Measurements from ENCODE around the gene ARFGEF2. TPM values are rescaled to one million over a fixed set of nuclear protein-coding genes. Genes with fewer than 3 reads are reported as not detected.
A peak's percentile ranks its signal among the peaks of the same experiment; 100 is the strongest.
"Not testable (repeated sequence)": the region's sequence is repeated elsewhere in the genome, so short reads cannot be mapped to it uniquely, and the experiment has no call there.

Gene ARFGEF2
- total RNA-seq, 1 donor from 2014 or later, result 37.1 TPM

GRCh38 chr20:48999890-49000870 lies 78.7 kb downstream of the ARFGEF2 start:
- DNase-seq (ENCODE audit: low spot score), result no peak

DNA sequence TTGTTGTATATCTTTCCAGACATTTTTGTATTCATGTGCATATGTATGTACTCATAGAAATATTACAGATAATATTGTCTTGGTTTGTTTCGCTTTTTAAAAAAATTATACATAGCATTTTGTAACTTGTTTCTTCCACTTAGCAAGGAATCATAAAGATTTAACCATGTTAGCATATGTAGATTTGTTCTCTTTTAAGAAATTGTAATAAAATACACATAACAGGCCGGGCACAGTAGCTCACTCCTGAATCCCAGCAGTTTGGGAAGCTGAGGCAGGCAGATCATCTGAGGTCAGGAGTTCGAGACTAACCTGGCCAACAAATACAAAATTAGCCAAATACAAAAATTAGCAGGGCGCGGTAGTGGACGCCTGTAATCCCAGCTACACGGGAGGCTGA lies 80.2 kb downstream of the ARFGEF2 start:
- DNase-seq (ENCODE audit: low spot score), result no peak

DNA sequence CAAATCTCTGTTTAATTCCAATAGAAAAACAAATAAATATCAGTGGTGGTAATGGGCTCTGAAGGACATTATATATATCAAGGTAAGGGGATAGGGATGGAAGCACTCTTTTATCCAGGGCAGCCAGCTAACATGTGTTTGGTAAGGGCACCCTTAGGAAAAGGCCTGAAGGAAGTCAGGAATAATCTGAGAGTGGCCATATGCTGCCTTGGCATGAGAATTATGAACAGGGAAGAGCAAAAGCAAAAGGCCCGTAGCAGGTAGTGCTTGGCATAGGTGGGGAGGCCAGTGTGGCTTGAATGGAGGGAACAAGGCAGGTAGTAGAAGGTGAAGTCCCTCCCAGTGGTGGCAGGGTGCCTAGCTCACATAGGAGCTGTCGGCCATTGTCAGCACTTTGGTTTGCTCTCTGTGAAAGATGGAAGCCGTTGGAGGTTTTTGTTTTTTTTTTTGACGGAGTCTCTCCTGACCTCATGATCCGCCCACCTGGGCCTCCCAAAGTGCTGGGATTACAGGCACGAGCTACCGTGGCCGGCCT lies 85.0 kb downstream of the ARFGEF2 start:
- DNase-seq (ENCODE audit: low spot score), result no peak

GRCh38 chr20:49009899-49010631 lies 88.6 kb downstream of the ARFGEF2 start:
- DNase-seq (ENCODE audit: low spot score), result no peak

DNA sequence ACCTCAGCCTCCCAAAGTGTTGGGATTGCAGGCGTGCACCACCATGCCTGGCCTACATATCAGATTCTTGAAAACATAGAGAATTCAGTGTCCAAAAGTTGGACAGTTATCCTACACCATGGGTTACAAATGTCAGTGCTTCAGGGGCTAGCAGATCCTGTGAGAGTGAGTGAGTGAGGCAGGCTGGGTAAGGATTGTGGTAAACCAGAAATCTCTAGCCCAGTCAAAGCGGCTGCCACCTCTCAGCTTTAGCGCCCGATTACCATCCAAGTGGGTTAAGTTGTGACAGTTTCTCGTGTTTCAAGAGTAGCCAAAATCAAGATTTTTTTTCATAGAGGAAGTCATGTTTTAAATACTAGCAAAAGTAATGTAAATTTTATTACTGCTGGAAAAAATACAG lies 102.7 kb downstream of the ARFGEF2 start:
- no peak for DNase-seq (ENCODE audit: low spot score)

DNA sequence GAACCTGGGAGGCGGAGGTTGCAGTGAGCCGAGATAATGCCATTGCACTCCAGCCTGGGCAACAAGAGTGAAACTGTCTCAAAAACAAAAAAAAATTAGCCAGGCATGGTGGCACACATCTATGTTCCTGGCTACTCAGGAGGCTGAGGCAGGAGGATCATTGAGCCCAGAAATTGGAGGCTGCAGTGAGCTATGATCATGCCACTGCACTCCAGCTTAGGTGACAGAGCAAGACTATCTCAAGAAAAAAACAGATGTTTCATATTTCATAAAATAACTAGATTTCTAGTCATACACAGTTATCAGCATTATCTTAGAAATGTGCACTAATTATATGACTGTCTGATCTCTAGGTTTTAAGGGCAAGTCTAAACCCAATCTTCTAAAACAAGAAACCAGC lies 106.7 kb downstream of the ARFGEF2 start:
- not testable (repeated sequence) for DNase-seq (ENCODE audit: low spot score)

- no peak for DNase-seq (ENCODE audit: low spot score)
Observed at GRCh38 chr20:49028684-49029083, 107.2 kb downstream of the ARFGEF2 start.

- no peak for DNase-seq (ENCODE audit: low spot score)
Observed at GRCh38 chr20:49029203-49029602, 107.7 kb downstream of the ARFGEF2 start.

- DNase-seq (ENCODE audit: low spot score), result no peak
Observed at GRCh38 chr20:49030954-49031619, 109.6 kb downstream of the ARFGEF2 start.

DNA sequence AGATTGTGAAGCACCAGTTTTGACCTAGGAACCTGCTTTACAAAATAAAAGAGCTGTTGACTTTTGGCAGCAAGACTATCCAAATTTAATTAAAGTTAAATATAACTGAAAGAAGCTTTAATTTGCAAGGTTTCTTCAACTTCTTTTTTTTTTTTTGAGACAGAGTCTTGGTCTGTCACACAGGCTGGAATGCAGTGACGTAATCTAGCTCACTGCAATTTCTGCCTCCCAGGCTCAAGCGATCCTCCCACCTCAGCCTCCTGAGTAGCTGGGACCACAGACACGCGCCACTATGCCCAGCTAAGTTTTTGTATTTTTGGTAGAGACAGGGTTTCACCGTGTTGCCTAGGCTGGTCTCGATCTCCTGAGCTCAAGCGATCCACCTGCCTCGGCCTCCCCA lies 110.9 kb downstream of the ARFGEF2 start:
- DNase-seq (ENCODE audit: low spot score), result no peak

DNA sequence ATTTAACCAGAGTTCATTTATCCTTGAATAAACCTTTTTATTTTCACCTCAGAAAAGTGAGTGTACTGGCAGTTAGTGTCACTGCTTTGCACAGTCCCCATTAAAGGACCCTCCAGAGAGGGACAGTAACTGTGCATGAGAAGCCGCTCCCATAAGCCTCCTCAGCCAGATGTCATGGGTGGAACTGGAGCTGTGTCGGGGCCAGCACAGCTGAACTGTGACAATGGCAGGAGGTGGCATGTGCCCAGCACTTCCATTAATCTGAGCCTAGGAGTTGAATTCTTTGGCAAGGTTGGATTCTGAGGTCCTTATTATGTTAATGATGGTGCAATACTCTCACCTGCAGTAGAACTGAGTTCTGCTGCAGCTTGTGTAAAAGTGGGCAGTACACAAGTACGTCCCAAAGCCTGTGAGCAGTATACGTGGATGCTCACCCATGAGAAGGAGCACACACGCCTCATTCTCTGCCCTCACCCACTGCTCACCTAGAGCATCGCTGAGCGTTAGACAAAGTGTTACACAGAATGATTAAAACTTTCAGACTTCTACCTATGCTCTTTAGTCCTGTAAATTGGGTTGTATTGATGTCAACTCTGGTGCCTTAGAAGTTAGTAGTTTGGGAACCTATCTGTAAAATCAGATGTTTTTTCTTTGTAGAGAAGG lies 112.7 kb downstream of the ARFGEF2 start:
- no peak for DNase-seq (ENCODE audit: low spot score)

- DNase-seq (ENCODE audit: low spot score), result no peak
Observed at GRCh38 chr20:49037962-49038387, 116.5 kb downstream of the ARFGEF2 start.

DNA sequence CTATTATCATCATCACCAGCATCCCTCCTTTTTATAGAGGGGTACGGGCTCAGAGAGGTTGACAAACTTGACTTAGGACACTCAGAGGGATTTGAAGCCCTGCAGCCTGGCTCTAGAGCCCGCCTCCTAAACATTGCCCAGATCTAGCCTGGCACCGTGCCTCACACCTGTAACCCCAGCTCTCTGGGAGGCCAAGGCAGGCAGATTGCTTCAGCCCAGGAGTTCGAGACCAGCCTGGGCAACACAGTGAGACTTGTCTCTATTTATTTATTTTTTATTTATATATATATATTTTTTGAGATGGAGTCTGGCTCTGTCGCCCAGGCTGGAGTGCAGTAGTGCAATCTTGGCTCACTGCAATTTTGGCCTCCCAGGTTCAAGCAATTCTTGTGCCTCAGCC lies 118.3 kb downstream of the ARFGEF2 start:
- DNase-seq (ENCODE audit: low spot score), result no peak

GRCh38 chr20:49043000-49043399 lies 121.5 kb downstream of the ARFGEF2 start:
- no peak for DNase-seq (ENCODE audit: low spot score)

DNA sequence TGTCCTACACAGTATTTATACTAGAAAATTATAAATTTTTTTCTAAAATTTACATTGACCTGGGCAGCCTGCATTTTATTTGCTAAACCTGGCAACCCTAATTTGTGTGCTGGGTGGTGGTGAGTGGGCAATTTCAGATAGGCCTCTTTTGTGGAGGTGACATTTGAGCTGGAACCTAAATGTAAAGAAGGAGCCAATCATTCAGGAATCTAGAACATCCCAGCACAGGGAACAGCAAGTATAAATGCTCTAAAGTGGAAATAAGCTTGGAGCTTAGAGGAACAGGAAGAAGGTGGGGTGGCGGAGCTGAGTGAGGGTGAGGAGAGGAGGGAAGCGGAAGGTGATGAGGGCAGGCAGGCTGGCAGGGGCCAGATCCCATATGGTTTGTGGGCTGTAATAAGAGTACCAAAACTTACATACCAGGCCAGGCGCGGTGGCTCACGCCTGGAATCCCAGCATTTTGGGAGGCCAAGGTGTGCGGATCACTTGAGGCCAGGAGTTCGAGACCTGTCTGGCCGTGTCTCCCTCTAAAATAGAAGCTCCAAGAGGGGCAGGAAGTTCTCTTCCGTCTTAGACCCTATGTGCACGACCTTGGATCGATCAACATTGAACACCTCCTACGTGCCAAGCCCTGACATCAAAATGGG lies 124.1 kb downstream of the ARFGEF2 start:
- peak; percentile 25 for DNase-seq (ENCODE audit: low spot score)

DNA sequence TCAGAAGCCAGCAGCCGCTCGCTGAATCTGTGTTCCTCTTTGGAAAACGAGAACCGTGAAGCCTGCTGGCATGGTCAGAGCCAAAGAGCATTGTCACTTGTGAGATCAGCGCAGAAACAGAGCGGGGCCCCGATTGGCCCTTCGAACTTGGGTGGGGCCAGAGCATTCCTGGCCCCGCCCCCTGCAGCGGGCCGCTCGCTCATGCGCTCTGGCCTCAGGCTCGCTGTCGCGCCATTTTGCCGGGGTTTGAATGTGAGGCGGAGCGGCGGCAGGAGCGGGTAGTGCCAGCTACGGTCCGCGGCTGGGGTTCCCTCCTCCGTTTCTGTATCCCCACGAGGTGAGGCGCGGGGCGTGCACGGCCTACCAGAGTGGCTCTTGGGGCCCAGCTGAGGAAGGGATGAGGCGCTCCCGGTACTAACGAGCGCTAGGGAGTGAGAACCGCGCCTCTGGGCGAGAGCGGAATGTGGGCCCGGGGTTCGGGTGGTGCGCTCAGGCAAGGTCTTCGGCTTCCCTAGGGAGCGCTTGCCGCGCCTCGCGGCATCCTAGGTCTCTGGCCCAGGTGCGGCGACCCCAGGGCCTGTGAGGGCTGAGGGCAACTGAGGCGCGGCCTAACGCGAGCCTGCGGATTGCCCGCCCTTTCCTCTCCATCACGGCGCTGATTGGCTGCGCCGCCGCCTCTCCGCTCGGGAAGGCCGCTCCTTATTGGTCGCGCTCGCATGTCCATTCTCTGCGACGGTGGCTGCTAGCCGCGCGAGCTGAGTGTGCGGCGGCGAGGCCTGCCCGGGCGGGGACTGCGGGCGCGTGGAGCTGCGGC lies 124.8 kb downstream of the ARFGEF2 start, which contains the start of gene CSE1L:
TSS of gene CSE1L (plus strand) at position 226 of the 814 bp plus-strand sequence. CDS start 12,152 bp downstream, outside the sequence.
- DNase-seq (ENCODE audit: low spot score), result peak; percentile 95

DNA sequence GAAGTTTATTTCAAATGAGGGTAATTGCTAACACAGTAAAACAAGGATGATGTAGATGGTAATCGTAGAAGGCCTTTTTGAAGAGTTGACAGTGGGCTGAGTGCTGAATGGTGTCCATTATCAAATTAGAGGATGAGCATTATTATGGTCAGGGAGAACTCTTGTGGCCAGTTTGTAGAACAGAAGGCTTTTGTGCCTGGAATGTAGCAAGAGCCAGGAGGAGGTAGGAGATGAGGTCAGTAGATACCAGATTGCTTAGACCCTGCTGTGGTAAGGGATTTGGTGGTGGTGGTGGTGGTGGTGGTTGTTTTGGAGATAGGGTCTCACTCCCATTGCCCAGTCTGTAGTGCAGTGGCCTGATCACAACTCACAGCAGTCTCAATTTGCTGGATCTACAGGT lies 130.8 kb downstream of the ARFGEF2 start:
- no peak for DNase-seq (ENCODE audit: low spot score)

GRCh38 chr20:49054056-49054643 lies 132.6 kb downstream of the ARFGEF2 start:
- no peak for DNase-seq (ENCODE audit: low spot score)

DNA sequence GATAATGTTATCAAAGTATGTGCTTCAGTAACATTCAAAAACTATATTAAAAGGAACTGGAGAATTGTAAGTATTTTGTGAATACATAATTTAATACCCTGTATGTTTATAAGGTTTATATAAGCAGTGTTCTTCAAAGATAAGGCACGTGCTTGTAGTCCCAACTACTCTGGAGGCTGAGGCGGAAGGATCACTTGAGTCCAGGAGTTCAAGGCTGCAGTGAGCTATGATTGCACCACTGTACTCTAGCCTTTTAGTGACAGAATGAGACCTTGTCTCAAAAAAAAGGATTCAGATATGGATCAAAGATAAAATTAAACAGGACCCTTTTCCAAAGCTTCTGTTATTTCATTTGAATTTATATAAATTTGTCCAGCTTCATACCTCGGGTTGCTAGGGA lies 141.8 kb downstream of the ARFGEF2 start:
- no peak for DNase-seq (ENCODE audit: low spot score)
